VCaP (cell line): ENCODE data around the gene KDM6A.
"Not testable (repeated sequence)": the region's sequence is repeated elsewhere in the genome, so short reads cannot be mapped to it uniquely, and the experiment has no call there.

ENCODE experiments used
- H3K27ac ChIP-seq: fragments of 450-650 bp; 2 replicates; pipeline ENCODE4 v1.5.1; 2017
- CTCF ChIP-seq: fragments of 450-650 bp; conservative IDR thresholded peaks from 2 replicates; pipeline ENCODE4 v1.5.1; 2017; ENCODE audit warnings: mild to moderate bottlenecking, moderate library complexity

KDM6A gene

GRCh38 chrX:44904542-44905115 is 31.6 kb downstream of the KDM6A start:
- H3K27ac ChIP-seq, result no peak overlapping the region
- TF ChIP-seq CTCF, result peak; percentile 56

- no peak overlapping the region for H3K27ac ChIP-seq
- no peak for TF ChIP-seq CTCF
These were observed 33.1 kb downstream of the KDM6A start for GRCh38 chrX:44906041-44906440.

GRCh38 chrX:44906542-44906941 is 33.6 kb downstream of the KDM6A start:
- no peak overlapping the region for H3K27ac ChIP-seq
- no peak for TF ChIP-seq CTCF

- H3K27ac ChIP-seq, result no peak overlapping the region
- TF ChIP-seq CTCF, result no peak
These were observed 35.2 kb downstream of the KDM6A start for GRCh38 chrX:44908153-44908552.

GRCh38 chrX:44908827-44909226 is 35.8 kb downstream of the KDM6A start:
- TF ChIP-seq CTCF, result no peak
- H3K27ac ChIP-seq, result no peak overlapping the region

- H3K27ac ChIP-seq, result not testable (repeated sequence)
These were observed 37.5 kb downstream of the KDM6A start for GRCh38 chrX:44910508-44910907.

GRCh38 chrX:44911074-44911600 is 38.1 kb downstream of the KDM6A start:
- H3K27ac ChIP-seq, result not testable (repeated sequence)

GRCh38 chrX:44913656-44914531 is 40.9 kb downstream of the KDM6A start:
- no peak for TF ChIP-seq CTCF
- H3K27ac ChIP-seq, result no peak overlapping the region
